PC-3 (cell line): ENCODE data around the gene DOCK1. TPM values are rescaled to one million over a fixed set of nuclear protein-coding genes. Genes with fewer than 3 reads are reported as not detected.

Experiments used
- ATAC-seq: fragments of 200-7000 bp; cut with Tn5 transposase; 2 replicates; pipeline ENCODE4 v1.9.1; 2020; ENCODE audit warnings: mild to moderate bottlenecking, moderate library complexity
- BruUV-seq: library from RNA; stranded (reverse); fragments of 400-500 nt; replicated peaks from 2 replicates; lab custom pipeline; 2021; lab: Mats Ljungman, UMichigan
- CTCF ChIA-PET: fragments of 300-600 bp; sonication (Branson Sonifier 250); formaldehyde crosslinking; loops from one replicate; lab custom pipeline; 2022; ENCODE audit warnings: antibody characterized with exemption; lab: Charles Lee
- POLR2A ChIA-PET: fragments of 300-600 bp; sonication (Branson Sonifier 250); formaldehyde crosslinking; loops from one replicate; lab custom pipeline; 2022; ENCODE audit warnings: antibody characterized with exemption; ENCODE audit not compliant: unreplicated experiment; lab: Charles Lee
- DNase-seq: peaks from one replicate; pipeline ENCODE4 v3.0.0-alpha.2; 2015
- H2AFZ ChIP-seq: fragments of 300-600 bp; sonication (generic); 2 replicates; pipeline ENCODE4 v1.6.0; 2016; ENCODE audit warnings: antibody characterized with exemption, low read length
- H3F3A ChIP-seq: fragments of 300-600 bp; sonication (generic); one replicate; pipeline ENCODE4 v1.6.0; 2017; ENCODE audit warnings: antibody characterized with exemption, low read length, control low read depth, mild to moderate bottlenecking; ENCODE audit not compliant: unreplicated experiment
- H3K27ac ChIP-seq: fragments of 300-600 bp; sonication (generic); 2 replicates; pipeline ENCODE4 v1.5.1; 2016; ENCODE audit warnings: mild to moderate bottlenecking, low read length
- H3K27me3 ChIP-seq: fragments of 300-600 bp; sonication (generic); 2 replicates; pipeline ENCODE4 v1.6.1; 2016; ENCODE audit warnings: low read length, mixed read lengths
- H3K36me3 ChIP-seq: fragments of 300-600 bp; sonication (generic); 2 replicates; pipeline ENCODE4 v1.6.1; 2016; ENCODE audit warnings: low read depth, mixed run types, low read length, mixed read lengths
- H3K4me1 ChIP-seq: fragments of 300-600 bp; sonication (generic); 2 replicates; pipeline ENCODE4 v1.5.1; 2016; ENCODE audit warnings: low read length; ENCODE audit not compliant: insufficient read depth
- H3K4me2 ChIP-seq: fragments of 300-600 bp; sonication (generic); 2 replicates; pipeline ENCODE4 v1.6.0; 2016; ENCODE audit warnings: low read length
- H3K4me3 ChIP-seq: fragments of 300-600 bp; sonication (generic); 2 replicates; pipeline ENCODE4 v1.5.1; 2016; ENCODE audit warnings: mild to moderate bottlenecking, low read length, mixed read lengths
- H3K79me2 ChIP-seq: fragments of 300-600 bp; sonication (generic); 2 replicates; pipeline ENCODE4 v1.6.1; 2017; ENCODE audit warnings: low read length, mixed read lengths
- H3K9ac ChIP-seq: fragments of 300-600 bp; sonication (generic); 2 replicates; pipeline ENCODE4 v1.6.0; 2016; ENCODE audit warnings: mild to moderate bottlenecking, low read length
- H3K9me2 ChIP-seq: fragments of 300-600 bp; sonication (generic); replicated peaks from 2 replicates; pipeline ENCODE4 v1.6.1; 2016; ENCODE audit warnings: mixed run types, low read length, mixed read lengths
- H3K9me3 ChIP-seq: fragments of 300-600 bp; sonication (generic); 2 replicates; pipeline ENCODE4 v1.6.1; 2016; ENCODE audit warnings: low read length, mixed read lengths
- H4K20me1 ChIP-seq: fragments of 300-600 bp; sonication (generic); 2 replicates; pipeline ENCODE4 v1.6.1; 2016; ENCODE audit warnings: low read length, mixed read lengths
- CTCF ChIP-seq: fragments of 300-600 bp; sonication (generic); conservative IDR thresholded peaks from 2 replicates; pipeline ENCODE4 v1.5.1; 2017; ENCODE audit warnings: antibody characterized with exemption, low read depth, mild to moderate bottlenecking, low read length
- EZH2 ChIP-seq: fragments of 300-600 bp; sonication (generic); IDR thresholded peaks from one replicate; pipeline ENCODE4 v1.6.1; 2017; ENCODE audit warnings: antibody characterized with exemption, mild to moderate bottlenecking, low read length; ENCODE audit not compliant: unreplicated experiment
- EZH2phosphoT487 ChIP-seq: fragments of 300-600 bp; sonication (generic); IDR thresholded peaks from 2 replicates; pipeline ENCODE4 v1.6.1; 2018; ENCODE audit warnings: mild to moderate bottlenecking, antibody characterized with exemption, low read length, borderline replicate concordance
- intact Hi-C: fragments of 100-400 bp; cut with micrococcal nuclease; formaldehyde crosslinking; loops from 2 replicates; pipeline ENCODE4 v1.9.0; 2023
- total RNA-seq: library from RNA; depleted of rRNA; stranded (reverse); fragments of >200 nt; gene quantifications from 2 replicates; pipeline ENCODE4 v1.2.3, GENCODE V29; 2014

DOCK1 gene
- total RNA-seq, 1 experiment from 2014 or later: 34.3 TPM

- Histone ChIP-seq H3K9me2 (no peaks in the 10 kb centered on the region), H3K79me2 (no peaks in the 10 kb centered on the region), H3K4me1 (no peaks in the 10 kb centered on the region), H3K9me3 (no peaks in the 10 kb centered on the region), H3K36me3 (no peaks in the 10 kb centered on the region), H3K4me2 (no peak overlapping the region), H4K20me1 (no peaks in the 10 kb centered on the region), H3K27ac (no peak overlapping the region), H3K9ac (no peak overlapping the region), H3K4me3 (no peak overlapping the region), H3F3A (no peaks in the 10 kb centered on the region), H3K27me3 (no peaks in the 10 kb centered on the region), H2AFZ (no peak overlapping the region)
- ChIA-PET POLR2A (no interaction called here), CTCF (no interaction called here)
- TF ChIP-seq EZH2: no peak
- TF ChIP-seq EZH2phosphoT487: no peak
- no peak for TF ChIP-seq CTCF
- DNase-seq: no peak
- intact Hi-C loops: no loop called here
- BruUV-seq: no TSS peak
- no peak for ATAC-seq
These were observed 515.0 kb downstream of the DOCK1 start for GRCh38 chr10:127420138-127420684.

- Histone ChIP-seq H3K36me3 (no peaks in the 10 kb centered on the region), H3K27ac (no peak overlapping the region), H3K9me2 (no peaks in the 10 kb centered on the region), H3K9me3 (no peaks in the 10 kb centered on the region), H2AFZ (no peak overlapping the region), H3K4me2 (no peak overlapping the region), H3K4me1 (no peaks in the 10 kb centered on the region), H3K9ac (no peak overlapping the region), H3K4me3 (no peak overlapping the region), H3F3A (no peaks in the 10 kb centered on the region), H4K20me1 (no peaks in the 10 kb centered on the region), H3K79me2 (no peaks in the 10 kb centered on the region), H3K27me3 (no peaks in the 10 kb centered on the region)
- POLR2A ChIA-PET: no interaction called here
- CTCF ChIA-PET: no interaction called here
- no peak for TF ChIP-seq CTCF
- TF ChIP-seq EZH2phosphoT487: no peak
- no peak for TF ChIP-seq EZH2
- BruUV-seq: no TSS peak
- DNase-seq: no peak
- no peak for ATAC-seq
- intact Hi-C loops: no loop called here
These were observed 518.1 kb downstream of the DOCK1 start for GRCh38 chr10:127423218-127423915.

- CTCF ChIA-PET: no interaction called here
- H3K36me3 ChIP-seq: no peaks in the 10 kb centered on the region
- H3K79me2 ChIP-seq: no peaks in the 10 kb centered on the region
- no peak overlapping the region for H3K4me3 ChIP-seq
- H3F3A ChIP-seq: no peaks in the 10 kb centered on the region
- no peaks in the 10 kb centered on the region for H3K27me3 ChIP-seq
- H3K9me3 ChIP-seq: no peaks in the 10 kb centered on the region
- no peaks in the 10 kb centered on the region for H4K20me1 ChIP-seq
- intact Hi-C loops: no loop called here
- no TSS peak for BruUV-seq
- no peaks in the 10 kb centered on the region for H3K4me1 ChIP-seq
- no peak overlapping the region for H3K27ac ChIP-seq
- ATAC-seq (no peak), DNase-seq (no peak)
- no peak overlapping the region for H3K9ac ChIP-seq
- H2AFZ ChIP-seq: no peak overlapping the region
- POLR2A ChIA-PET: no interaction called here
- no peaks in the 10 kb centered on the region for H3K9me2 ChIP-seq
- H3K4me2 ChIP-seq: no peak overlapping the region
- TF ChIP-seq EZH2phosphoT487 (no peak), EZH2 (no peak), CTCF (no peak)
These were observed 519.5 kb downstream of the DOCK1 start for GRCh38 chr10:127424594-127425264.
